Body of pancreas (tissue), 4 donors: Measurements from ENCODE around the gene NDC1.

ENCODE experiments used
- POLR2A ChIP-seq, 3 donors: fragments of 450-650 bp; IDR thresholded peaks; one replicate each; pipeline ENCODE4 v1.6.1; 2016; ENCODE audit warnings: antibody characterized with exemption in 3 of 3, mild to moderate bottlenecking in 2 of 3
- TF ChIP-seq, protein P1 (sequence below), 7 experiments: fragments of 450-650 bp in 4 of 7; fragments of 200-600 bp in 3 of 7; sonication (generic) in 3 of 7; IDR thresholded peaks; one replicate each; pipeline ENCODE4 v1.5.1; 2016 to 2019; ENCODE audit warnings: antibody characterized with exemption in 7 of 7

DNA sequence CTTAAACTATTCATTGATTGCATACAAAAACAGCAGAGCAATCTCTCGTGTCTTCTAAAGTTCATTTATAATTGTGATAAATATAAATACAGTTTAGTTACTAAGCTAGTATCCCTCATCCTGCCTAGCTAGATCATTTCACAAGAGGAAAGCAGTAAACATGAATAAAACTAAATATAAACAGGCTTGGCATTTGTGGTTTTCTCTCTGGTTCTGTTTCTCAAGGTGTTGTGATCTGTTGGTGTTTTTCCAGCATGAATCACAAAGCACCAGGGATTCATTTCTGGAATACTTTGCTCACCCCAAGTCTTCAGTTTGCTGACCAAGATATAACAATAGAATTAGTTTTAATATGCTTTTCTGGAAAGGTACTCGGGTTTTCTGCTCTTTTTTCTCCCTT lies 66.4 kb downstream of the NDC1 start:
- TF ChIP-seq, protein P1, sequence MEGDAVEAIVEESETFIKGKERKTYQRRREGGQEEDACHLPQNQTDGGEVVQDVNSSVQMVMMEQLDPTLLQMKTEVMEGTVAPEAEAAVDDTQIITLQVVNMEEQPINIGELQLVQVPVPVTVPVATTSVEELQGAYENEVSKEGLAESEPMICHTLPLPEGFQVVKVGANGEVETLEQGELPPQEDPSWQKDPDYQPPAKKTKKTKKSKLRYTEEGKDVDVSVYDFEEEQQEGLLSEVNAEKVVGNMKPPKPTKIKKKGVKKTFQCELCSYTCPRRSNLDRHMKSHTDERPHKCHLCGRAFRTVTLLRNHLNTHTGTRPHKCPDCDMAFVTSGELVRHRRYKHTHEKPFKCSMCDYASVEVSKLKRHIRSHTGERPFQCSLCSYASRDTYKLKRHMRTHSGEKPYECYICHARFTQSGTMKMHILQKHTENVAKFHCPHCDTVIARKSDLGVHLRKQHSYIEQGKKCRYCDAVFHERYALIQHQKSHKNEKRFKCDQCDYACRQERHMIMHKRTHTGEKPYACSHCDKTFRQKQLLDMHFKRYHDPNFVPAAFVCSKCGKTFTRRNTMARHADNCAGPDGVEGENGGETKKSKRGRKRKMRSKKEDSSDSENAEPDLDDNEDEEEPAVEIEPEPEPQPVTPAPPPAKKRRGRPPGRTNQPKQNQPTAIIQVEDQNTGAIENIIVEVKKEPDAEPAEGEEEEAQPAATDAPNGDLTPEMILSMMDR (IDR thresholded peaks at IDR 0.05) = no peak
- TF ChIP-seq POLR2A (IDR thresholded peaks at IDR 0.05) = no peak
